Ovary (tissue), 9 donors: ENCODE results near the gene GCK. TPM values are rescaled to one million over a fixed set of nuclear protein-coding genes. Genes with fewer than 3 reads are reported as not detected.
A peak's percentile ranks its signal among the peaks of the same experiment; 100 is the strongest.

ENCODE experiments used
- DNase-seq, 5 donors: peaks; one replicate each; pipeline ENCODE4 v3.0.0-alpha.2; 2019 to 2020
- H3K27ac ChIP-seq, 2 donors: fragments of 200-600 bp; one replicate each; pipeline versions ENCODE4 v1.5.1 to v1.8.0; 2019 to 2022
- H3K27me3 ChIP-seq: fragments of 200-600 bp; one replicate; pipeline ENCODE4 v1.8.0; 2022
- H3K36me3 ChIP-seq: fragments of 200-600 bp; sonication (generic); one replicate; pipeline ENCODE4 v1.5.1; 2019
- H3K4me1 ChIP-seq: one replicate; pipeline ENCODE4 v1.8.1; 2013; ENCODE audit warnings: mild to moderate bottlenecking, moderate library complexity; ENCODE audit not compliant: insufficient read depth
- H3K4me3 ChIP-seq: fragments of 200-600 bp; sonication (generic); one replicate; pipeline ENCODE4 v1.5.1; 2017
- H3K9me3 ChIP-seq, 2 donors: fragments of 200-600 bp in 1 of 2; sonication (generic) in 1 of 2; one replicate each; pipeline versions ENCODE4 v1.5.1 to v1.8.1; 2013 to 2019; ENCODE audit warnings: mild to moderate bottlenecking in 1 of 2, moderate library complexity in 1 of 2
- CTCF ChIP-seq, 3 donors: fragments of 450-650 bp in 2 of 3; fragments of 200-600 bp in 1 of 3; IDR thresholded peaks; one replicate each; pipeline versions ENCODE4 v1.5.1 to v1.8.0; 2016 to 2022; ENCODE audit warnings: antibody characterized with exemption in 3 of 3, mild to moderate bottlenecking in 1 of 3
- EP300 ChIP-seq: sonication (generic); formaldehyde crosslinking; IDR thresholded peaks from one replicate; pipeline ENCODE4 v1.6.1; 2017; ENCODE audit warnings: antibody characterized with exemption
- POLR2A ChIP-seq: fragments of 450-650 bp; IDR thresholded peaks from one replicate; pipeline ENCODE4 v1.6.1; 2017; ENCODE audit warnings: antibody characterized with exemption, mild to moderate bottlenecking, moderate library complexity
- WGBS, 3 donors: extraction: QIAGEN DNeasy Blood & Tissue Kit in 1 of 3; methylation state at CpG; one replicate each; pipeline versions ENCODE4 v1.1.5 to v1.1.7; 2013 to 2017; 5-methylcytosine and 5-hydroxymethylcytosine counted together
- intact Hi-C, 4 donors: fragments of 100-400 bp; cut with DNase I; formaldehyde crosslinking; loops; one replicate each; pipeline versions ENCODE4 v1.11.0 to v1.15.1; 2022 to 2023
- polyA plus RNA-seq, 2 donors: library from polyadenylated mRNA; stranded (reverse); fragments of 200-250 nt in 1 of 2; fragments of 350-450 nt in 1 of 2; fragmentation: Illumina TruSeq in 1 of 2; extraction: RNeasy Lipid Tissue Mini Kit (QIAGEN cat#74804) in 1 of 2; gene quantifications; one replicate each; pipeline ENCODE4 v1.2.3, GENCODE V29; 2013 to 2014
- total RNA-seq, 7 donors: library from RNA; depleted of rRNA in 2 of 7; stranded (reverse); fragments of >200 nt in 2 of 7; fragmentation: NEBNext Ultra II Directional in 3 of 7; extraction: Animal tissue kit (Norgen Biotek cat#: 25700) in 3 of 7; gene quantifications; one replicate each; pipeline versions ENCODE4 v1.1.0 to v1.2.4, GENCODE V29; 2016 to 2023
- donor health status: DM: no; HTN: no; CAD: no; lungs with moderate emphysema.
- donor health status: DM: no; HTN: no; CAD: no.
- donor health status: Bipolar disorder and iron deficiency.
- donor health status: DM: yes; HTN: yes; CAD: no.
- donor health status: DM: no; HTN: no; CAD: no.
- donor health status: DM: yes; HTN: yes; CAD: no.

Gene GCK
- total and polyA plus RNA-seq, 9 donors: 0.48 to 2.9 (median 1.3) TPM

- WGBS, 3 donors: 68 to 72% (median 68%) methylated on average over 6 of the region's 6 CpGs
- Histone ChIP-seq H3K9me3 (no peaks in the 10 kb centered on the region), H3K4me3 (no peak within 1 kb of the TSS), H3K27ac (no peak within 1 kb of the TSS), H3K4me1 (peaks cover 8% of the 10 kb centered on the region), H3K36me3 (no peaks in the 10 kb centered on the region), H3K27me3 (no peaks in the 10 kb centered on the region)
- TF ChIP-seq EP300: no peak
- TF ChIP-seq CTCF (IDR thresholded peaks at IDR 0.05): no peak
- no peak for TF ChIP-seq POLR2A
- DNase-seq: peak in 2 of 5 donors; percentile 8 to 27
- intact Hi-C loops: no loop called here
Observed at GRCh38 chr7:44141221-44141850, 47.9 kb downstream of the GCK start, which contains the start of gene MYL7. MYL7 (minus strand) TSS chr7:44141332; CDS start chr7:44141305, 27 bp downstream.

GRCh38 chr7:44140341-44140740, 48.9 kb downstream of the GCK start:
- DNase-seq: peak in 2 of 5 donors; percentile 17 to 31
- intact Hi-C loops: no loop called here
- no peak overlapping the region for H3K4me3 ChIP-seq
- no peaks in the 10 kb centered on the region for H3K36me3 ChIP-seq
- peaks cover under 1% of the 10 kb centered on the region for H3K4me1 ChIP-seq
- WGBS, 3 donors: 91 to 93% (median 91%) methylated on average over 10 of the region's 10 CpGs
- TF ChIP-seq CTCF (IDR thresholded peaks at IDR 0.05): no peak
- no peak for TF ChIP-seq EP300
- no peak for TF ChIP-seq POLR2A
- no peaks in the 10 kb centered on the region for H3K27me3 ChIP-seq
- H3K9me3 ChIP-seq: no peaks in the 10 kb centered on the region
- H3K27ac ChIP-seq: no peak overlapping the region

- Histone ChIP-seq H3K27ac (no peak overlapping the region), H3K4me3 (no peak overlapping the region), H3K9me3 (no peaks in the 10 kb centered on the region), H3K4me1 (no peaks in the 10 kb centered on the region), H3K36me3 (no peaks in the 10 kb centered on the region), H3K27me3 (no peaks in the 10 kb centered on the region)
- WGBS, 3 donors: 83 to 87% (median 86%) methylated on average over 14 of the region's 14 CpGs
- DNase-seq: peak in 2 of 5 donors; percentile 7 to 26
- intact Hi-C loops: loop anchor here in 1 of 4 donors (10.0 kb wide), 1 partner anchor 55 kb away; no protein-coding TSS in a partner anchor
- no peak for TF ChIP-seq CTCF (IDR thresholded peaks at IDR 0.05)
- TF ChIP-seq EP300: no peak
Observed at GRCh38 chr7:44139311-44140010, 49.8 kb downstream of the GCK start.

- Histone ChIP-seq H3K27me3 (no peaks in the 10 kb centered on the region), H3K36me3 (no peaks in the 10 kb centered on the region), H3K27ac (no peak overlapping the region), H3K4me3 (no peak overlapping the region), H3K9me3 (no peaks in the 10 kb centered on the region), H3K4me1 (no peaks in the 10 kb centered on the region)
- 86 to 88% (median 86%) methylated on average over 8 of the region's 8 CpGs for WGBS, 3 donors
- DNase-seq: no peak
- intact Hi-C loops: loop anchor here in 1 of 4 donors (10.0 kb wide), 1 partner anchor 56 kb away; no protein-coding TSS in a partner anchor
- TF ChIP-seq POLR2A: no peak
- no peak for TF ChIP-seq EP300
- no peak for TF ChIP-seq CTCF (IDR thresholded peaks at IDR 0.05)
Observed at GRCh38 chr7:44138698-44139097, 50.5 kb downstream of the GCK start.
